MM.1S (cell line): ENCODE data around the gene KPNA4.

ENCODE experiments used
- DNase-seq: peaks from one replicate; pipeline ENCODE4 v3.0.0-alpha.2; 2015
- H2AFZ ChIP-seq: fragments of 300-600 bp; sonication (generic); 2 replicates; pipeline ENCODE4 v1.6.0; 2016; ENCODE audit warnings: antibody characterized with exemption, low read length
- H3F3A ChIP-seq: fragments of 300-600 bp; sonication (generic); 2 replicates; pipeline ENCODE4 v1.6.1; 2016; ENCODE audit warnings: mild to moderate bottlenecking, antibody characterized with exemption, low read length, moderate library complexity, mixed read lengths; ENCODE audit not compliant: insufficient read depth
- H3K27ac ChIP-seq: fragments of 300-600 bp; sonication (generic); 2 replicates; pipeline ENCODE4 v1.5.1; 2016; ENCODE audit warnings: mild to moderate bottlenecking, low read length
- H3K27me3 ChIP-seq: fragments of 300-600 bp; sonication (generic); replicated peaks from 2 replicates; pipeline ENCODE4 v1.6.0; 2016; ENCODE audit warnings: low read length; ENCODE audit not compliant: insufficient read depth
- H3K36me3 ChIP-seq: fragments of 300-600 bp; sonication (generic); replicated peaks from 2 replicates; pipeline ENCODE4 v1.6.1; 2016; ENCODE audit warnings: mild to moderate bottlenecking, low read length, mixed read lengths; ENCODE audit not compliant: insufficient read depth
- H3K4me1 ChIP-seq: fragments of 300-600 bp; sonication (generic); 2 replicates; pipeline ENCODE4 v1.6.1; 2016; ENCODE audit warnings: low read length, mixed read lengths
- H3K4me2 ChIP-seq: fragments of 300-600 bp; sonication (generic); 2 replicates; pipeline ENCODE4 v1.6.0; 2016; ENCODE audit warnings: low read depth, low read length
- H3K4me3 ChIP-seq: fragments of 300-600 bp; sonication (generic); 2 replicates; pipeline ENCODE4 v1.5.1; 2016; ENCODE audit warnings: low read length, mixed read lengths
- H3K79me2 ChIP-seq: fragments of 300-600 bp; sonication (generic); 2 replicates; pipeline ENCODE4 v1.6.1; 2016; ENCODE audit warnings: mixed run types, low read length, mixed read lengths
- H3K9ac ChIP-seq: fragments of 300-600 bp; sonication (generic); 2 replicates; pipeline ENCODE4 v1.6.1; 2016; ENCODE audit warnings: low read length, mixed read lengths
- H3K9me2 ChIP-seq: fragments of 300-600 bp; sonication (generic); replicated peaks from 2 replicates; pipeline ENCODE4 v1.6.1; 2016; ENCODE audit warnings: mild to moderate bottlenecking, low read length, mixed read lengths; ENCODE audit not compliant: insufficient read depth
- H3K9me3 ChIP-seq: fragments of 300-600 bp; sonication (generic); replicated peaks from 2 replicates; pipeline ENCODE4 v1.6.1; 2016; ENCODE audit warnings: mild to moderate bottlenecking, low read length, mixed read lengths; ENCODE audit not compliant: insufficient read depth
- H4K20me1 ChIP-seq: fragments of 300-600 bp; sonication (generic); 2 replicates; pipeline ENCODE4 v1.6.1; 2016; ENCODE audit warnings: mild to moderate bottlenecking, low read length, moderate library complexity, mixed read lengths; ENCODE audit not compliant: insufficient read depth
- CTCF ChIP-seq: fragments of 300-600 bp; sonication (generic); IDR thresholded peaks from 2 replicates; pipeline ENCODE4 v1.5.1; 2016; ENCODE audit warnings: antibody characterized with exemption, low read length, mixed read lengths
- EZH2 ChIP-seq: fragments of 300-600 bp; sonication (generic); optimal IDR thresholded peaks from 2 replicates; pipeline ENCODE3; 2017; ENCODE audit warnings: low read depth, mild to moderate bottlenecking, antibody characterized with exemption, low read length, mixed read lengths
- EZH2phosphoT487 ChIP-seq: fragments of 300-600 bp; sonication (generic); IDR thresholded peaks from 2 replicates; pipeline ENCODE4 v1.6.1; 2018; ENCODE audit warnings: antibody characterized with exemption, low read length

KPNA4 gene

GRCh38 chr3:160554980-160555379 is 10.4 kb downstream of the KPNA4 start:
- Histone ChIP-seq H4K20me1 (peaks cover 46% of the 10 kb centered on the region), H3K4me3 (no peak overlapping the region), H3K27ac (no peak overlapping the region), H3K9me3 (no peaks in the 10 kb centered on the region), H3F3A (no peaks in the 10 kb centered on the region), H2AFZ (no peak overlapping the region), H3K36me3 (no peaks in the 10 kb centered on the region), H3K4me2 (no peak overlapping the region), H3K4me1 (no peaks in the 10 kb centered on the region), H3K79me2 (peaks cover 99% of the 10 kb centered on the region), H3K27me3 (no peaks in the 10 kb centered on the region), H3K9ac (no peak overlapping the region), H3K9me2 (no peaks in the 10 kb centered on the region)
- DNase-seq, result no peak
- TF ChIP-seq CTCF (no peak), EZH2phosphoT487 (no peak), EZH2 (no peak)

DNA sequence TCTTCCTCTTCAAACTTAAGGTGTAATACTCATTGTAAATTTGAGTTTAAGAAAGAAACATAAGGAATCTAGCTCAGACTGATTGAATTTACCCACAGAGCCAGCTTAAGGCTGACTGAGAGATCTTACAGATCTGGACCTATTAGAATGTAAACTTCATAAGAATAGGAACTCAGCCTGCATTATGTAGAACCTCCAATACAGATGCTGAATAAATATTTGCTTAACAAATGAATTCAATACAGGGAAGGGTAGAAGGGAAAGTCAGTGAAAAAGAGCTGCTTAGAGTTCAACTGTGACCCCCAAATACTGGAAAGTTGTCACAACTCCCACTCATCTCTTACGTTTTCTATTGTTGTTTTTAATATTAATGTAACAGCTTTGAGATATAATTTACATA is 11.5 kb downstream of the KPNA4 start:
- no peaks in the 10 kb centered on the region for H3K4me1 ChIP-seq
- DNase-seq, result no peak
- peaks cover 35% of the 10 kb centered on the region for H4K20me1 ChIP-seq
- no peak overlapping the region for H3K9ac ChIP-seq
- H3K27ac ChIP-seq, result no peak overlapping the region
- H3K9me3 ChIP-seq, result no peaks in the 10 kb centered on the region
- no peaks in the 10 kb centered on the region for H3F3A ChIP-seq
- H3K4me3 ChIP-seq, result no peak overlapping the region
- H3K79me2 ChIP-seq, result peaks cover 99% of the 10 kb centered on the region
- H3K36me3 ChIP-seq, result no peaks in the 10 kb centered on the region
- no peak overlapping the region for H3K4me2 ChIP-seq
- no peak overlapping the region for H2AFZ ChIP-seq
- H3K27me3 ChIP-seq, result no peaks in the 10 kb centered on the region
- TF ChIP-seq EZH2 (no peak), CTCF (no peak), EZH2phosphoT487 (no peak)
- no peaks in the 10 kb centered on the region for H3K9me2 ChIP-seq

DNA sequence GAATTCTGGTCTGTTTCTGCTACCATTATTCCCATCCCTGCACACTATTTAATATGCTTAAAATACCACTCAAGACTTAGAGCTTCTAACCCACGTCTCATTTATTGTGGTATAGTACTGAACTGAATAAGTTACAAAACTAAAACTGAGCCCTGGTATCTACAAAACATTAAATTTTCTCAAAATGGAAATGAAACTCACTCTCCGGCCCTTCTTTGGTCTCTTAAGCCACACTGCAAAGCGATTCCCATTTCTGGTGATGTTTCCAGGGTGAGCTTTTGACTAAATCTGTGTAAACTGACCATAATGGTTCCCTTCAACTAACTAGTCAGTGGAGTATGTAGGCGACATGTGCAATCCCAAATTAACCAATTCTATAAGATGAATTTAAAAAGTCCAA is 18.6 kb downstream of the KPNA4 start:
- Histone ChIP-seq H3F3A (no peaks in the 10 kb centered on the region), H4K20me1 (peaks cover 40% of the 10 kb centered on the region), H3K79me2 (peaks cover 100% of the 10 kb centered on the region), H3K9me3 (no peaks in the 10 kb centered on the region), H3K9me2 (no peaks in the 10 kb centered on the region), H3K4me2 (no peak overlapping the region), H3K4me3 (no peak overlapping the region), H3K4me1 (no peaks in the 10 kb centered on the region), H3K9ac (no peak overlapping the region), H2AFZ (no peak overlapping the region), H3K27me3 (no peaks in the 10 kb centered on the region), H3K27ac (no peak overlapping the region), H3K36me3 (no peaks in the 10 kb centered on the region)
- TF ChIP-seq EZH2phosphoT487 (no peak), CTCF (no peak), EZH2 (no peak)
- no peak for DNase-seq
